Tibial nerve (tissue), 4 donors: ENCODE measurements around the gene YARS1. TPM values are rescaled to one million over a fixed set of nuclear protein-coding genes. Genes with fewer than 3 reads are reported as not detected.

Experiments used
- DNase-seq, 2 donors: peaks; one replicate each; pipeline ENCODE4 v3.0.0-alpha.2; 2019; ENCODE audit warnings: low spot score in 2 of 2
- H3K27ac ChIP-seq, 4 donors: fragments of 200-600 bp; sonication (generic) in 3 of 4; one replicate each; pipeline ENCODE4 v1.5.1; 2017 to 2019; ENCODE audit warnings: mild to moderate bottlenecking in 1 of 4
- H3K27me3 ChIP-seq, 2 donors: fragments of 200-600 bp; sonication (generic) in 1 of 2; one replicate each; pipeline versions ENCODE4 v1.5.1 to v1.6.0; 2017 to 2019
- H3K36me3 ChIP-seq, 3 donors: fragments of 200-600 bp; sonication (generic); one replicate each; pipeline ENCODE4 v1.5.1; 2018 to 2019
- H3K4me1 ChIP-seq, 4 donors: fragments of 200-600 bp; sonication (generic) in 3 of 4; one replicate each; pipeline ENCODE4 v1.5.1; 2017 to 2019
- H3K4me3 ChIP-seq, 4 donors: fragments of 200-600 bp; sonication (generic) in 3 of 4; one replicate each; pipeline ENCODE4 v1.5.1; 2017 to 2019; ENCODE audit warnings: mild to moderate bottlenecking in 1 of 4, moderate library complexity in 1 of 4
- H3K9me3 ChIP-seq, 4 donors: fragments of 200-600 bp; sonication (generic) in 3 of 4; one replicate each; pipeline ENCODE4 v1.5.1; 2017 to 2019
- CTCF ChIP-seq, 5 experiments: fragments of 200-600 bp in 3 of 5; fragments of 450-650 bp in 2 of 5; sonication (generic) in 3 of 5; IDR thresholded peaks; one replicate each; pipeline ENCODE4 v1.5.1; 2016 to 2019; ENCODE audit warnings: antibody characterized with exemption in 5 of 5, mild to moderate bottlenecking in 3 of 5, moderate library complexity in 2 of 5
- EP300 ChIP-seq, 2 donors: sonication (generic); formaldehyde crosslinking; IDR thresholded peaks; one replicate each; pipeline ENCODE4 v1.6.1; 2017; ENCODE audit warnings: antibody characterized with exemption in 2 of 2, mild to moderate bottlenecking in 1 of 2
- POLR2A ChIP-seq, 2 donors: fragments of 450-650 bp; IDR thresholded peaks; one replicate each; pipeline ENCODE4 v1.6.1; 2017; ENCODE audit warnings: antibody characterized with exemption in 2 of 2, mild to moderate bottlenecking in 2 of 2, moderate library complexity in 2 of 2
- WGBS, 2 donors: methylation state at CpG; one replicate each; pipeline ENCODE4 v1.1.5; 2018; 5-methylcytosine and 5-hydroxymethylcytosine counted together
- total RNA-seq, 4 donors: library from RNA; depleted of rRNA; stranded (reverse); fragments of >200 nt; gene quantifications; one replicate each; pipeline ENCODE4 v1.1.0, GENCODE V29; 2016

The YARS1 gene
- total RNA-seq, 4 donors from 2014 or later: 29.0 to 80.7 (median 50.2) TPM

- Histone ChIP-seq H3K36me3 (peaks cover 0 to 93% (median 6%) of the 10 kb centered on the region in 3 donors), H3K27ac (no peak overlapping the region), H3K9me3 (no peaks in the 10 kb centered on the region), H3K4me3 (no peak overlapping the region), H3K27me3 (no peaks in the 10 kb centered on the region), H3K4me1 (peaks cover 0 to 10% (median 0%) of the 10 kb centered on the region in 4 donors)
- TF ChIP-seq EP300 (IDR thresholded peaks at IDR 0.05) (no peak), CTCF (IDR thresholded peaks at IDR 0.05) (no peak)
- WGBS, 2 donors: 91 to 100% methylated on average over 3 of the region's 3 CpGs
- DNase-seq: no peak
Measured at GRCh38 chr1:32784817-32785216, 32.3 kb downstream of the YARS1 start.

GRCh38 chr1:32783851-32784250 is 33.3 kb downstream of the YARS1 start:
- Histone ChIP-seq H3K4me1 (peaks cover 0 to 10% (median 0%) of the 10 kb centered on the region in 4 donors), H3K27me3 (no peaks in the 10 kb centered on the region), H3K36me3 (peaks cover 0 to 93% (median 11%) of the 10 kb centered on the region in 3 donors), H3K9me3 (no peaks in the 10 kb centered on the region), H3K4me3 (no peak overlapping the region), H3K27ac (no peak overlapping the region)
- 93 to 96% methylated on average over 5 of the region's 5 CpGs for WGBS, 2 donors
- no peak for DNase-seq
- TF ChIP-seq CTCF (IDR thresholded peaks at IDR 0.05) (no peak), EP300 (IDR thresholded peaks at IDR 0.05) (no peak), POLR2A (IDR thresholded peaks at IDR 0.05) (no peak)

- Histone ChIP-seq H3K36me3 (peaks cover 0 to 96% (median 12%) of the 10 kb centered on the region in 3 donors), H3K4me1 (peaks cover 0 to 9% (median 0%) of the 10 kb centered on the region in 4 donors), H3K4me3 (no peak overlapping the region), H3K27me3 (no peaks in the 10 kb centered on the region), H3K9me3 (no peaks in the 10 kb centered on the region), H3K27ac (no peak overlapping the region)
- TF ChIP-seq CTCF (IDR thresholded peaks at IDR 0.05) (no peak), EP300 (IDR thresholded peaks at IDR 0.05) (no peak), POLR2A (IDR thresholded peaks at IDR 0.05) (no peak)
- WGBS, 2 donors: 89 to 92% methylated on average over 5 of the region's 5 CpGs
- DNase-seq: no peak
Measured at GRCh38 chr1:32782086-32782485, 35.1 kb downstream of the YARS1 start.

- no peak for TF ChIP-seq EP300 (IDR thresholded peaks at IDR 0.05)
- H3K36me3 ChIP-seq: peaks cover 0 to 99% (median 12%) of the 10 kb centered on the region in 3 donors
- 77 to 79% methylated on average over 8 of the region's 8 CpGs for WGBS, 2 donors
Measured at GRCh38 chr1:32780628-32781234, 36.4 kb downstream of the YARS1 start.

GRCh38 chr1:32780005-32780404 is 37.2 kb downstream of the YARS1 start:
- no peak overlapping the region for H3K4me3 ChIP-seq
- peaks cover 0 to 99% (median 12%) of the 10 kb centered on the region in 3 donors for H3K36me3 ChIP-seq
- no peaks in the 10 kb centered on the region for H3K9me3 ChIP-seq
- peaks cover 0 to 10% (median 0%) of the 10 kb centered on the region in 4 donors for H3K4me1 ChIP-seq
- DNase-seq: no peak
- H3K27ac ChIP-seq: no peak overlapping the region
- 88 to 92% methylated on average over 8 of the region's 8 CpGs for WGBS, 2 donors
- no peaks in the 10 kb centered on the region for H3K27me3 ChIP-seq
- TF ChIP-seq POLR2A (IDR thresholded peaks at IDR 0.05) (no peak), CTCF (IDR thresholded peaks at IDR 0.05) (no peak), EP300 (IDR thresholded peaks at IDR 0.05) (no peak)

More at GRCh38 chr1:32780628-32781234, 36.4 kb downstream of the YARS1 start:
- no peak overlapping the region for H3K4me3 ChIP-seq
- no peaks in the 10 kb centered on the region for H3K9me3 ChIP-seq
- no peak overlapping the region for H3K27ac ChIP-seq
- DNase-seq: no peak
- no peaks in the 10 kb centered on the region for H3K27me3 ChIP-seq
- peaks cover 0 to 3% (median 0%) of the 10 kb centered on the region in 4 donors for H3K4me1 ChIP-seq
